Stimulated activated CD8-positive, alpha-beta memory T cell treated with anti-CD3 and anti-CD28 coated beads, Interleukin-12 subunit alpha, Interleukin-12 subunit beta, amount 100 ng/mL, for 1 hour (primary cell): Measurements from ENCODE around the gene CARD11.
"Not testable (repeated sequence)": the region's sequence is repeated elsewhere in the genome, so short reads cannot be mapped to it uniquely, and the experiment has no call there.

Experiments used
- DNase-seq: peaks from one replicate; pipeline ENCODE4 v3.0.0-alpha.2; 2020; ENCODE audit warnings: low read depth

Gene CARD11

DNA sequence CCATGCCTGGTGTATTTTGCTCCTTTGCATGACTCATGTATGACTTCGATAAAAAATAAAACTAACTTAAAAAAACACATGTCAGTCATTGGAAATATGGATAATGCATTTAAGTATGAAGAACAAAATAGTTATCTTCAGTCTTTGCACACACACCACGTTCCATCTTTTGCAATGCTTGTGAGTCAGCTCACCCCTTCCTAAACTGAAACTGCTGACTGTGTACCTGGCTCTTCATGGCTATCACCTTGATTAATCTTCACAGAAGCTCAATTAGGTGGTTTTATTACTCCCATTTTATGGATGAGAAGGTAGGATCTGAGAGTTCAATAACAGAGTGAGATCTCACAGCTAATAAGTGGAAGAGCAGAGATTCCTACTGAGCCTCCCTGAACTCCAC is 79.5 kb downstream of the CARD11 start:
- DNase-seq = no peak

GRCh38 chr7:2962865-2963264 is 80.8 kb downstream of the CARD11 start:
- no peak for DNase-seq

DNA sequence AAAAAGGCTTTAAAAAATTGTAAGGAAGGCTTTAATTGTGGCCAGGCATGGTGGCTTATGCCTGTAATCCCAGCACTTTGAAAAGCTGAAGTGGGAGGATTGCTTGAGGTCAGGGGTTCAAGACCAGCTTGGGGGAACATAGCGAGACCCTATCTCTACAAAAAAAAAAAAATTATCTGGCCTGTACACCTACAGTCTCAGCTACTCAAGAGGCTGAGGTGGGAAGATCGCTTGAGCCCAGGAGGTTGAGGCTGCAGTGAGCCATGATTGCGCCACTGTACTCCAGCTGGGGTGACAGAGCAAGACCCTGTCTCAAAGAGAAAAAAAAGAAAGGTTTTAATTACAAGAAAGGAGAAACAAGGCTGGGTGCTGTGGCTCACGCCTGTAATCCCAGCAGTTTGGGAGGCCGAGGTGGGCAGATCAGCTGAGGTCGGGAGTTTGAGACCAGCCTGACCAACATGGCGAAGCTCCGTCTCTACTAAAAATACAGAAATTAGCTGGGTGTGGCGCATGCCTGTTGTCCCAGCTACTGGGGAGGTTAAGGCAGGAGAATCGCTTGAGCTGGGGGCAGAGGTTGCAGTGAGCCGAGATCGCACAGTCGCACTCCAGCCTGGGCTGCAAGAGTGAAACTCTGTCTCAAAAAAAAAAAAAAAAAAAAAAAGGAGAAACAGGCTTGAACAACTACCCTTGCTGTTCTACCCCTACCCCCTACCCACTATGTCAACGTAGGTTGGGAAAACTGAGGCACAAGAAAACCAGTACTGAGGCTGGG is 83.7 kb downstream of the CARD11 start:
- DNase-seq = no peak

DNA sequence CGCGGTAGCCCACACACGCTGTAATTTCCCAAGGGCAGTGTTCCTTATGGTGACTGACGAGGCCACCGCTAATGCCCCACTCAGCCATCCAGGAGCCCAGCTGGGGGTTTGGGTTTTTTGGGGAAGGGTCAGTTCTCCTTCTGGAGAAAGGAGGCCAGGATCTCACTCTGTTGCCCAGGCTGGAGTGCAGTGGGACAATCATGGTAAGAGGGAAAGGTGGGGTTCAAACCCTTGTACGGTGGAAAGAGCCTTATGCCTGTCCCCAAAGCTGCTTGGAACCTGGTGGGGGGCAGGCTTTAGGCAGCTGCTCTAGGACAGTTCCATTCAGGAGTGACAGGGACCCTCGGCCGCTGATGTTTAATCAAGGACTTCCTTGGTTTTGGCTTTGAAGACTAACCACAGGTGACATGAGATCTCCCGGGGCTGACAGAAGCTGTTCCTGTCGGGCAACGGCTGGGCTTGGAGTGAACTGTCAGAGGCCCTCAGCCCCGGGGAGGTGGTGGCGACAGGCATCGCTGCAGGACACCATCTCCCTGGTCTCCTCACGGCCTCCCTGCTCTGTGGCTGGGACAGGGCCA is 84.5 kb downstream of the CARD11 start:
- no peak for DNase-seq

DNA sequence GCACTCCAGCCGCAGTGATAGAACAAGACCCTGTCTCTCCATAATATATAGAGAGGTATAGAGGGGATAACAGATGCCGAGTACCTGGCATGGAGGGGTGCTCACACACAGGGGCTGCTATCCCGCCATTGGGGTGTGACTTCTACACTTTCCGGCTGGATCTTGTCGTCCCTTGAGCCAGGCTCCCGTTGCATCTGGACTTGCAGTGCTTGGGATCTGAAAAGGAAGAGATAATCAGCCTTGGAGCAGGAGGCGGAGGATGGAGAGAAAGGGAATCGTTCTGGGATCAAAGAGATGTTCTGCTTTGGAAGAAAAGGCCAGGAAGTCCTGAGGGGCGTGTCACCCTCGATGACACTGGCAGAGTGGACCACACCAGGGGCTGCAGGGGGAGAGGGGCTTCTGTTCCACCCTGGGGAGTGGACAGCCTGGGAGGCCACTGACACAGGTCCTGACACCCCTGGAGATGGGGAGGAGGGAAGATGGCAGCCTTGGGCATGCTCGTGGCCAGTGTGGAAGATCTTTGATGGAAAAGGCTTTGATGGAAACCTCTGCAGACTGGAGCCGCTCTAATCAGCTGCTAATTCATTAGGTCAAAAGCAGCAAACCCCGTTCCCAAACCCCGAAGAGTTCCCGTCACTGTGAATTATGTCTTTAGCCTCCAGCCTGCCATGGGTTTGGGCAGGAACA is 85.1 kb downstream of the CARD11 start:
- DNase-seq = no peak

DNA sequence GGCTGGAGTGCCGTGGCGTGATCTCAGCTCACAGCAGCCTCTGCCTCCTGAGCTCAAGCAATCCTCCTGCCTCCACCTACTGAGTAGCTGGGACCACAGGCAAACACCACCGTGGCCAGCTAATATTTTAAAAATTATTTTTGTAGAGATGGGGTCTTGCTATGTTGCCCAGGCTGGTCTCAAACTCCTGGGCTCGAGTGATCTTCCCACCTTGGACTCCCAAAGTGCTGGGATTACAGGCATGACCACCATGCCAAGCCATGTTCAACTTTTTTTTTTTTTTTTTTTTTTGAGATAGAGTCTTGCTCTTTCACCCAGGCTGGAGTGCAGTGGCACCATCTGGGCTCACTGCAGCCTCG is 86.3 kb downstream of the CARD11 start:
- not testable (repeated sequence) for DNase-seq

- DNase-seq = no peak
Measured at GRCh38 chr7:2956526-2957368, 86.9 kb downstream of the CARD11 start.

GRCh38 chr7:2956076-2956475 is 87.6 kb downstream of the CARD11 start:
- DNase-seq = no peak

GRCh38 chr7:2955269-2955668 is 88.4 kb downstream of the CARD11 start:
- no peak for DNase-seq

DNA sequence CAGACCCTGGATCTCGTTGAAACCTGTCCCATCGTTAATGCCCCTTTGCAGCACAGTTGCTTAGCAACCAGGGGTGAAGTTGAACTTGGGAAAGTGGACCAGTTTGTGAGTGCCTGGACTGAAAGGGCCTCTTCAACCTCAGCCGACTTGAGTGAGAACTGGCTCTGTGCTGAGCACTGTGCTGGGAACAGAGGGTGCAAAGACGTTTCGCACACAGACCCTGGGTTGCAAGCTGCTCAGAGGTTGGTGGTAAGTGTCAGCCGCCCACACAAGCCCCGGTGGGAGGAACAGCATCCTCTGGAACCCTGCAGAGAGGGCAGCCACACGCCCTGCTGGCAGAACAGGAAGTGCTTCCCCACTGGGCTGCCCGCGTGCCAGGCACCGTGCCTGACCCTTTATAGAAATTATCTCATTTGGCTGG is 89.2 kb downstream of the CARD11 start:
- no peak for DNase-seq

- DNase-seq = no peak
Measured at GRCh38 chr7:2953588-2954407, 89.9 kb downstream of the CARD11 start.

GRCh38 chr7:2953099-2953498 is 90.6 kb downstream of the CARD11 start:
- no peak for DNase-seq

DNA sequence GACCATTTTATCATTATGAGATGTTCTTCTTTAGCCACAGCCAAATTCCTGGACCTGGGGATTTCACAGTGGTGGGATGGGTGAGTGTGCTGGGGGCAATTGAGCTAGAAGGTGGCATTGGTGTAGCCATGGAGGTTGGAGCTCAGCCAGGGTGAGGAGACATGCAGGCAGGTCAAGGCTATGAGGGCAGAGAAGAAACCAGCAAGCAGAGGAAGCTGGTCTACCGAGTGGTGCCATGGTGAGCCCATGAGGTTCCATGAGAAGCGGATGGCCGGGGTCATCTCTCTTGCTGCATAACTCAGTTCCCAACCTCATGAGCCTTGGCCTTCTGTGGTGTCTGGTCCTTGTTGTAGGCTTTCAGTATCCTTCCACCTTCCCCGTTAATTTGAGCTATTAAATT is 91.4 kb downstream of the CARD11 start:
- no peak for DNase-seq

- DNase-seq = no peak
Measured at GRCh38 chr7:2950578-2950977, 93.1 kb downstream of the CARD11 start.

DNA sequence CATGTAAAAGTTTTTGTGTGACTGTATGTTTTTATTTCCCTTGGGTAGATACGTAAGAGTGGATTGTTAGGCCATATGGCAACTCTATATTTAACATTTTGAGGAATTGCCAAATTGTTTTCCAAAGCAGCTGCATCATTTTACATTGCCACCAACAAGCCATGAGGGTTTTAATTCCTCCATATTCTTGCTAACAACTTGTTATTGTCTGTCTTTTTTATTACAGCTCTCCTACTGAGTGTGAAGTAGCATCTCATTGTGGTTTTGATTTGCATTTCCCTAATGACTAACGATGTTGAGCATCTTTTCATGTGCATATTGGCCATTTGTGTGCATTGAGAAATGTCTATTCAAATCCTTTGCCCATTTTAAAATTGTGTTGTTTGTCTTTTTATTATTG is 94.9 kb downstream of the CARD11 start:
- DNase-seq = no peak

DNA sequence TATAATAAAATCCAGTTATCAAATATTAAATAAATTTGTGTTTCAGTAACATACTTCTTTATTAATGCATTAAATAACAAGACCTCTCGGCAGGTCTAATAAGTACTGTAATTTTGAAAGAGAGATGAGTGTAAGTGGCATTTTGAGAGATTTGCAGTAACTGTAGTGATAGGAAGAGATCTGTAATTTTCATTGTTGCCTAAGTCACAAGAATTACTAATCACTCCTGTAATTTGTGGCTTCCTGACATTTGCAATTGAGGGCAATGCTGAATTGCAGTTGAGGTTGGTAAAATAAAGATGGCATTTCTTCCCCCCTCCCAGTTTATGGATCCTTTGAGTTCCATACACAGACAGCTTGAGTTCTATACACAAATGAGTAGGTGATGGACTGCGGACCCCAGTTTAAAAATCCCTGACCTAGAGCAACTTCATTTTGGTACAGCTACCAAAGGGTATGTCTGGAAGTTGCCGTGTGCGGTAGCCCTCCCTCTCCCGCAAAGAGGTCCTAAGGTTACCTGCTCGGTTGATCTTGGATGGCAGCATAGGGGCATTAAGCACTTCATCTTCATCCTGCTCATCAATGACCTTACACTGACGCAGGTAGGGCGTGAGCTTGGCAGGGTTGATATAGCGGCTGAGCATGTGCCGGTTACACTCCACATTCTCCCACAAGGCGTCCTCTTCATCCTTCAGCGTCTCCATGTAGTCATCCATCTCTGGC is 96.4 kb downstream of the CARD11 start:
- DNase-seq = no peak

DNA sequence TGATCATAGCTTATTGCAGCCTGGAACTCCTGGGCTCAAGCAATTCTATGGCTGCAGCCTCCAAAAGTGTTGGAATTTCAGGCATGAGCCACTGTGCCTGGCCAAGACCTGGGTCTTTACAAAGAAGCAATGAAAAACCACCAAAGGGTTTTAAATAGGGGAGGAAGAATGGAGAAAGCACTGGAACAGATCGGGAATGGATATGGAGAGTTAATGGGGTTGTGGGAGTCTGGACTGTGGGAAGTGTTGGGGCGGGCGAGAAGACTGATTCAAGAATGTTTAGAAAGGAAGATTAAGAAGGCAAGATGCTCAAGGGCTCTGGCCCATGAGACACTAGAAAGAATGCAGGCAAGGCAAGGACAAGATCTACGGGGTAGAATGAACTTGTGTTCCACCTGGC is 98.5 kb downstream of the CARD11 start:
- DNase-seq = no peak

- DNase-seq = no peak
Measured at GRCh38 chr7:2944739-2945138, 98.9 kb downstream of the CARD11 start.

GRCh38 chr7:2943851-2944601 is 99.6 kb downstream of the CARD11 start:
- DNase-seq = no peak

DNA sequence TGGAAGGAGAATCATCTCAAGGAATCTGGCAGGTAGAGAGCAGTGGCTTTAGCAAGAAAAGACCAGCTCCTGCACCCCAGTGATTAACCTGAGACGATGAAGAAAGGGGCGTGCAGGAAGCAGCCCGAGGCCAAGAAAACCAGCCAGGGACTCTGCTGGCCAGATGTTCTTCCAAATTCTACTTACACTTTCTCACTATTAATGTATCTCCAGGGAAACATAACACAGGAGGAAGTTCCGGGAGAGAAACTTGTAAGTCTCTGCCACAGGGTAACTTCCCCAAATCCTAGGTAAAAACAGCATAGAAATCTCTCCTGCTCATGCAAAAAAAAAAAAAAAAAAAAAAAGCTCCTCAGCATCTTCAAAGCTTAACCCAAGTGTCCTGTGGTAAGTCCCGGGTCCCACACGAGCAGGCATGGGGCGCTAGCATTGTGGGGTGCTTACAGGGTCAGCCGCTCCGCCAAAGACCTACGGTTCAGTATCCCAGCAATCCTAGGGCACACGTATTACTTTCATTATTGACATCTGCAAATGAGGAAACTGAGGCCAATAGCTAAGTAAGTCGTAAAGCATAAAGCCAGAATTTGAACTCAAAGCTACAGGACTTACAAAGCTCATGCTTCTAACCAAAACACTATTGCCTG is 102.3 kb downstream of the CARD11 start:
- DNase-seq = no peak
